HEK293T (cell line): ENCODE measurements around the gene PAFAH1B2.

Experiments used
- ELF4 ChIP-seq: fragments of 450-650 bp; IDR thresholded peaks from 2 replicates; pipeline ENCODE4 v1.6.1; 2017; ENCODE audit warnings: antibody characterized with exemption
- FOXM1 ChIP-seq: fragments of 450-650 bp; IDR thresholded peaks from 2 replicates; pipeline ENCODE4 v1.6.1; 2017; ENCODE audit warnings: mild to moderate bottlenecking, borderline replicate concordance
- LEF1 ChIP-seq: fragments of 450-650 bp; IDR thresholded peaks from 2 replicates; pipeline ENCODE4 v1.6.1; 2017; ENCODE audit warnings: mild to moderate bottlenecking, borderline replicate concordance
- SUZ12 ChIP-seq: fragments of 450-650 bp; IDR thresholded peaks from 2 replicates; pipeline ENCODE4 v1.6.1; 2016; ENCODE audit warnings: mild to moderate bottlenecking
- TARDBP ChIP-seq: fragments of 450-650 bp; IDR thresholded peaks from 2 replicates; pipeline ENCODE4 v1.6.1; 2016
- ZNF384 ChIP-seq: fragments of 450-650 bp; IDR thresholded peaks from 2 replicates; pipeline ENCODE4 v1.6.1; 2016

GRCh38 chr11:117201658-117202305 lies 57.7 kb downstream of the PAFAH1B2 start:
- TF ChIP-seq SUZ12 (no peak), TARDBP (no peak), FOXM1 (no peak), ZNF384 (no peak), LEF1 (no peak), ELF4 (no peak)
